Measurements from ENCODE around the gene RXRG. TPM values are rescaled to one million over a fixed set of nuclear protein-coding genes. Genes with fewer than 3 reads are reported as not detected.

The RXRG gene
- total RNA-seq, 4 donors from 2014 or later: 0.17 to 1.5 TPM; not detected in 2

GRCh38 chr1:165439330-165439729, 5.6 kb downstream of the RXRG start:
- TF ChIP-seq CTCF (IDR thresholded peaks at IDR 0.05; ENCODE audit: low read depth): no peak

- TF ChIP-seq CTCF (IDR thresholded peaks at IDR 0.05; ENCODE audit: low read depth): no peak
Measured at GRCh38 chr1:165436994-165437393, 7.9 kb downstream of the RXRG start.

GRCh38 chr1:165435801-165436200, 9.1 kb downstream of the RXRG start:
- no peak for TF ChIP-seq CTCF (IDR thresholded peaks at IDR 0.05; ENCODE audit: low read depth)

- TF ChIP-seq CTCF (IDR thresholded peaks at IDR 0.05; ENCODE audit: low read depth): no peak
Measured at GRCh38 chr1:165434281-165434680, 10.6 kb downstream of the RXRG start.

- TF ChIP-seq CTCF (IDR thresholded peaks at IDR 0.05; ENCODE audit: low read depth): no peak
Measured at GRCh38 chr1:165431079-165431478, 13.8 kb downstream of the RXRG start.

- no peak for TF ChIP-seq CTCF (IDR thresholded peaks at IDR 0.05; ENCODE audit: low read depth)
Measured at GRCh38 chr1:165426745-165427144, 18.2 kb downstream of the RXRG start.

GRCh38 chr1:165425621-165426020, 19.3 kb downstream of the RXRG start:
- TF ChIP-seq CTCF (IDR thresholded peaks at IDR 0.05; ENCODE audit: low read depth): no peak
